Skin of body (tissue), 3 donors: ENCODE results near the gene EP300. TPM values are rescaled to one million over a fixed set of nuclear protein-coding genes. Genes with fewer than 3 reads are reported as not detected.

Experiments
- DNase-seq: peaks from one replicate; lab custom pipeline; 2025; lab: John Stamatoyannopoulos, UW
- small RNA-seq: library from RNA; depleted of rRNA; stranded (forward); fragments of <200 nt; gene quantifications from one replicate; pipeline ENCODE3, GENCODE V24; 2014; ENCODE audit warnings: low replicate concordance
- total RNA-seq: library from RNA; depleted of rRNA; stranded (reverse); fragments of >200 nt; gene quantifications from one replicate; pipeline ENCODE4 v1.2.3, GENCODE V29; 2014

EP300 gene
- total RNA-seq, 1 donor from 2014 or later: 93.5 TPM

GRCh38 chr22:41204992-41205900 is 112.9 kb downstream of the EP300 start, which contains the start of gene L3MBTL2:
L3MBTL2 (plus strand) TSS chr22:41205312; CDS start chr22:41205363, 51 bp downstream.
- DNase-seq: peak; percentile 93

GRCh38 chr22:41206719-41207118 is 114.3 kb downstream of the EP300 start:
- no peak for DNase-seq

GRCh38 chr22:41215409-41215808 is 123.0 kb downstream of the EP300 start:
- DNase-seq: no peak

GRCh38 chr22:41215926-41216325 is 123.5 kb downstream of the EP300 start:
- DNase-seq: no peak

GRCh38 chr22:41216984-41217383 is 124.6 kb downstream of the EP300 start:
- DNase-seq: no peak

- DNase-seq: peak; percentile 52
Measured at GRCh38 chr22:41217553-41218157, 125.3 kb downstream of the EP300 start.

GRCh38 chr22:41222846-41223507 is 130.6 kb downstream of the EP300 start:
- DNase-seq: no peak

GRCh38 chr22:41223535-41223934 is 131.1 kb downstream of the EP300 start:
- no peak for DNase-seq

- DNase-seq: no peak
Measured at GRCh38 chr22:41226723-41227655, 134.6 kb downstream of the EP300 start.

- DNase-seq: no peak
Measured at GRCh38 chr22:41229215-41229614, 136.8 kb downstream of the EP300 start.

Small RNA genes lying within 50 kb of the gene (small RNA-seq; reads per million reads assigned to genes)
- gene RF00019 (not detected), gene RNU6-375P (not detected)

Other genes with a start within 250 kb of the EP300 start
- 163 TPM for gene ST13, start 236.0 kb upstream of the EP300 start, total RNA-seq
- 7.9 TPM for gene XPNPEP3, start 235.4 kb upstream of the EP300 start, total RNA-seq
- gene DNAJB7, start 230.5 kb upstream of the EP300 start, total RNA-seq: not detected
- gene RBX1, start 141.2 kb upstream of the EP300 start, total RNA-seq: 45.3 TPM
- 12.0 TPM for gene L3MBTL2, start 112.7 kb downstream of the EP300 start, total RNA-seq
- gene CHADL, start 148.3 kb downstream of the EP300 start, total RNA-seq: 2.8 TPM
- gene RANGAP1, start 193.6 kb downstream of the EP300 start, total RNA-seq: 26.9 TPM
- 28.5 TPM for gene ZC3H7B, start 208.9 kb downstream of the EP300 start, total RNA-seq